ACHN (cell line): ENCODE data around the gene TMEM212.
"Not testable (repeated sequence)": the region's sequence is repeated elsewhere in the genome, so short reads cannot be mapped to it uniquely, and the experiment has no call there.

Source experiments
- DNase-seq: peaks from one replicate; pipeline ENCODE4 v3.0.0-alpha.2; 2015
- in situ Hi-C: cut with HindIII; loops from 2 replicates; pipeline ENCODE4 v1.10.0; 2017; ENCODE audit warnings: low sequenced_read_pairs, low pct_ligation_motif_present, low pct_unique_long_range_greater_than_20kb

The TMEM212 gene

DNA sequence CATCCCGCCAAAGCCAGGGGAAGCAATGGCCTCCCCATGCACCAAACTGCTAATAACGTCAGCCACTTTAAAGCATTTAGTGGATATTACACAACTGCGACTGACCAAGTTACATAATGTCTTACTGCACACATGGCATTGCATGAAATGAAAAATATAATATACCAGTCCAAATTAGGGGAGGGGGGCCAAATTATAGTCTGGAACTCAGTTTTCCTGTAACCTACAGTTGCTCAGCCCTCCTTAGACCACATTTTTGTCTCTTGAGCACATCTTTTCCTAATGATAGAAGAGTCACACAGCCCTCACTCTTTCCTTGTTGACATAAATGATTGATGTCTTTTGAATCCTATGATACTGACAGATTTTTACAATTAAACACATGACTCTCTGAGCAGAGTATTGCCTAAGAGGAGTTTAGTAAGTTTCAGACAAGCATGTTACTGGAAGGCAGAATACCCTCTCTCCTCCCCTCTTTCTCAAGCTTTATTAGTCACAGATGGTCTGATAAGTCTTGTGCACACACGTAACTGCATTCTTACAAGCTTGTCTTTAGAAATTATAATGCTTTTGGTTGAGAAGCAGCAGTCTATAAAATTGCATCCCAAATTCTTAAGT, 31.7 kb upstream of the TMEM212 start:
- DNase-seq: peak; percentile 16
- in situ Hi-C loops: no loop called here

DNA sequence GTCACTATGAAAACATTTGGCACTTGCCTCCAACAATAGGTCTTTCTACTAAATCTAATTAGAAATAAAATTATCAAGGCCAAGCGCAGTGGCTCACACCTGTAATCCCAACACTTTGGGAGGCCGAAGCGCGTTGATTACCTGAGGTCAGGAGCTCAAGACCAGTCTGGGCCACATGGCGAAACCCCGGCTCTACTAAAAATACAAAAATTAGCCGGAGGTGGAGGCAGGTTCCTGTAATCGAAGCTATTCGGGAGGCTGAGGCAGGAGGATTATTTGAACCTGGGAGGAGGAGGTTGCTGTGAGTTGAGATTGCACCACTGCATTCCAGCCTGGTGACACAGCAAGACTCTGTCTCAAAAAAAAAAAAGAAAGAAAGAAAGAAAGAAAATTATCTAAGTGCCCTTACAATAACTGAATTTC, 31.2 kb upstream of the TMEM212 start:
- peak; percentile 33 for DNase-seq
- in situ Hi-C loops: no loop called here

DNA sequence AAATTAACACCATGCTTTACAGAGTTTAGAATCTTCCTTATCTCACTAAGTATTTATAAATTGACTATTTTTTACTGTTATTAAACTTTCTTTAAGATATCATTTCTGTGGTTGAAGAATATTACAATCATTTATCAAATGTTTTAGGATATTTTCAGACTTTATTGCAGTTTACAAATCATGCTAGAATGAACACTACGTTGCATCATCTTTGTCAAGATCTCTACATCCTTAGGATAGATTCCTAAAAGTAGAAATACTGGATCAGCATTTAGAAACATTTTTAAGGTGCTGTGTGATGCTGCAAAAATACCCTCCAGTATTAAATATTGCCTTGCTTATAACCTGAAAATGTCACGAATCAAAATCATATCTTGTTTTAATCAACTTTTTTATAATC, 30.3 kb upstream of the TMEM212 start:
- in situ Hi-C loops: no loop called here
- DNase-seq: no peak

DNA sequence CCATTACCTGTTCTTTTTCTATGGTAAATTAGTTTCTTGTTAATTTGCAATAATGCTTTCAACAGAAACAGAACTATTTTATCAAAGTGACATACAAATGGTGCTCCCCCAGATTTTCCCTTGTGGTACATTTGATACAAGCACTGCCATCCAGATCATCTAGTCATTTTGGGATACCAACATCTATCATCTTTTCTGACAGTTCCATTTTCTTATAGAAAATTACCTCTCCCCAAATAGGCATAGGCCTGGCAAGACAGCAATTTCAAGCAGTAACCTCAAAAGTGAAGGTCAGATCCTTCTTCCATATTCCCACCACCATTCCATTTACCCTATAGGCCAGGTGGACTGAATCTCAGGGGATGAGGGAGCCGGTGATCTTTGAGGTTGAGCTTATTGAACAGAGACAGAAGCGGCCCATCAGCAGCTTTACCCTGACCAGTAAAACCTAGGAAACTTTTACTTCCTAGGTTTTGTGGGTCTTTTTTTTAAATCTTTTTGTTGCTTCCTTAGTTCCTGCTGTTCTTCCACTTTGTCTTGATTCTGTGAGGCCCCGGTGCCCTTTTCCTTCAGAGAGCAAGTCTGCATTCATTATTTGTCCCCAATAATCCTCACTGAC, 29.8 kb upstream of the TMEM212 start:
- in situ Hi-C loops: no loop called here
- no peak for DNase-seq

DNA sequence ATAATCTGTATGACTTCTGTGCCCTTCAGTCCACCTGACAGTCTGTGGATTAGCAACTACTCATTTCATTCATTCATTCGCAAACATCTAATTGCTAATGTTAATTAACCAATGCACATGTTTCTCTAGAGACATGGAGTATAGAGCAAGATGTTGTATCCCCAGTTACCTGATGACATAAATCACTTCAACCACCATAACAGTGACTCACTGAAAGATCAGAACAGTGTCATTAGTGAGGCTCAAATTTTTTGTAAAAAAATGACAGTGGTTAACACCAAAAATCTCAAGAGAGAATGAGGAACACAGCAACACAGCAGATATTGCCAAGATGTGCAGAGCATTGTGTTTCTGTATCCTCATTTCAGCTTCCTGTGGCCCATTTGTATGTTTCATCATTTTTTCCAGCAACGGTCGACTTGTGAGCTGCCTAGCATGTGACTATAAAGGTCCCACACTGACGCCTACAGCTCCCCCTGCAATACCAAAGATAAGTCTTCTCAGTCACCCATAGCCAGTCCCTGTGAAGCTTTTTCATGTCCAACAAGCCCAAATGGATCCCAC, 29.2 kb upstream of the TMEM212 start:
- DNase-seq: no peak
- in situ Hi-C loops: no loop called here

DNA sequence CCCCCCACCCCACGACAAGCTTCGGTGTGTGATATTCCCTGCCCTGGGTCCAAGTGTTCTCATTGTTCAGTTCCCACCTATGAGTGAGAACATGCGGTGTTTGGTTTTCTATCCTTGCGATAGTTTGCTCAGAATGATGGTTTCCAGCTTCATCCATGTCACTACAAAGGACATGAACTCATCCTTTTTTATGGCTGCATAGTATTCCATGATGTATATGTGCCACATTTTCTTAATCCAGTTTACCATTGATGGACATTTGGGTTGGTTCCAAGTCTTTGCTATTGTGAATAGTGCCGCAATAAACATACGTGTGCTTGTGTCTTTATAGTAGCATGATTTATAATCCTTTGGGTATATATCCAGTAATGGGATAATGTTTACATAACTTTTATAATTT, 28.5 kb upstream of the TMEM212 start:
- DNase-seq, in situ Hi-C loops: not testable (repeated sequence)

DNA sequence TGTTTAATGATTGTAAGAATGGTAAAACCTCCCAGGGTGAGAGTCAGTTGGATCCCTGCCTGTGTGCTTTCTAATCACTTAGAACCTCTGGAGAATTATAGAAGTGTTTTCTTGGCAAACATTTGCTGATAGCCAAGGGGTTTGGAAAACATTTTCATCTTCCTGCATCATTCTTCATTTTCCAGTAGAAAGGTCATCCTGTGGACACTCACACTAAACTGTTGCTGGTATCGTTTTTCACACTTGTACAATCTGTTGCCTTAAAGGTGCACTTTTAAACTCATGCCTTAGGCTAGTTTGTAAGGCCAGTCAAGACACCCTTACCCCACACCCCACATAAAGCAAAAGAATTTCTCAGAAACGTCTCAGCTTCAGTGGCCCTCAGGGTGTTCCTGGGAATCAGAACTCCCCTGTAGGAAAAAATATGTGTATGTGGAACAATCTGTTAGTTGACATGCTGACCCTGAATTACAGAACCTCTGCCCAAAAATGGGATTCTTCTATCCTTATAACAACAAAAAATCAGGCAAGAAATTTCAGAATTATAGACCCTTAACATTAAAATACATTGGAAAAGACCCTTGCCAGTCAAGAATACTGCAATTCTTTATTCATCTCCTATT, 27.1 kb upstream of the TMEM212 start:
- no peak for DNase-seq
- in situ Hi-C loops: no loop called here

DNA sequence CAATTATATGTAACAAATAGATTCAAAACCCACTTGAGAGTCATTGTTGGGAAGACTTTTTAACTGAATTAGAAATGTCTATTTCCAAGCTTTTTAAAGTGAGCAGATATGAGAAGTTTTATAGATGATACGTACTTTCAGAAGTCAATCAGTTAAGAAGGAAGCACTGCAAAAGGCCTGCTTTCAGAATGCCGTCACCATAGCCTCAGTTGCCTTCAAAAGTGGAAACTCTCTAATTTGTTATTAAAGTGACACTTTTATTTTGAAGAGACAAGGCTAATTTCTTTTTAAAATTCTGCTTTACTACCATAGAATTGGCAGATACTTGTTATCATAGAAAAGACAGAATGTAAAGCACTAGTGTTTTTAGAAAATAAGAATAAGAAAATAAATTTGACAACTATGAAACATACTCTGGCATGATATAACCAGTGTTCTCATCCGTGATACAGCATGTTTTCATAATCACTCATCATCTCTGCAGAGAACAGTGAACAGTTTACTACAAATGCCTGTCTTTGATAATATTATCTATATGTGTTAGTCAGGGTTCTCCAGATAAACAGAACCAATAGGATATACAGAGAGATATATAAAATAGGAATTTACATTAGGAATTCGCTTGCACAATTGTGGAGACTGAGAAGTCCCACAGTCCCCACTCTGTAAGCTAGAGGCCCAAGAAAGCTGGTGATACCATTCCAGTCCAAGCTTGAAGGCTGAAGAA, 25.9 kb upstream of the TMEM212 start:
- in situ Hi-C loops: no loop called here

DNA sequence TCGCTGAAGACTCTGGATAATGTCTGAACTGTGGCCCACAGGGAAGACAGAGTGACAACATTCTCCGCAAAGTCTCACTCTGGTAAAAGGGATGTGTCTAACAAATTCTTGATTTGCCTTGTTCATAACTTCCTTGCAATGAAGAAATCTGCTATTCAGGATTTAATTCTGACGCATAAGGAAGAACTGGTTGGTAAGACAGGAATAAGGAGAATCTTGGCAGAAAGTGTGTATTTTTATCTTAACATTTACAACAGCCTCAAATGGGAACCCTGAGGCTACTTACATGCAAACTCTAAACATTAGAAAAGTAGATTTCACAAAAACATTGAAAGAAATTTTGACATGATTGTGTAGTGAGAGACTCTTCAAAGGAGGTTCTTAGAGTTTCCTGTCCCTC, 22.1 kb upstream of the TMEM212 start:
- DNase-seq: no peak
- in situ Hi-C loops: no loop called here

More for the DNA sequence above, 25.9 kb upstream of the TMEM212 start:
- no peak for DNase-seq

DNA sequence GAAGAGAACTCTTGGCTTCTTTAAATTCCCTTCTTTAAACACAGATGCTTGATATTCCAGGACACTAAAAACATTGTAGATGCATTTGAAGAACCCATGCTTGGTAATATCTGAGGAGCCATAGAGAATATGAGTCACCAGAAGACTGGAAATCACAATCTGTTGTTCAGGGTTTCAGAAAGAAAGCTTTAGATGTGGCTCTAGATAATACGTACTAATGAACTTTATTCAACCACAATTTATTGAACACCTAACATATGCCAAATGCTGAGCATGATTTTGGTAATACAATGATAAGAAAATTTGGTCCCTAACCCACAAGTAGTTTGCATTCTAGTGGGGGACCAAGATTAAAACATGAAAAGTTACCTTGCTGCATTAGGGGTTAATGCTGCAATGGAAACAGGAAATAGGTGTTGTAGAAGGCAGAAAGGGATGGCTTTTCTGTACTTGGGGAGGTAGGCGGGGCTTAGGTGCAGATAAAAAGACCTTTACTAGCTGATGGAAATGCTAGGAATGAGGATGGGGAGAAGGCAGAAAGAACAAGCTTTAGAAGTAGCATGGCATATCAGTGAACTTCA, 21.3 kb upstream of the TMEM212 start:
- no peak for DNase-seq
- in situ Hi-C loops: no loop called here

DNA sequence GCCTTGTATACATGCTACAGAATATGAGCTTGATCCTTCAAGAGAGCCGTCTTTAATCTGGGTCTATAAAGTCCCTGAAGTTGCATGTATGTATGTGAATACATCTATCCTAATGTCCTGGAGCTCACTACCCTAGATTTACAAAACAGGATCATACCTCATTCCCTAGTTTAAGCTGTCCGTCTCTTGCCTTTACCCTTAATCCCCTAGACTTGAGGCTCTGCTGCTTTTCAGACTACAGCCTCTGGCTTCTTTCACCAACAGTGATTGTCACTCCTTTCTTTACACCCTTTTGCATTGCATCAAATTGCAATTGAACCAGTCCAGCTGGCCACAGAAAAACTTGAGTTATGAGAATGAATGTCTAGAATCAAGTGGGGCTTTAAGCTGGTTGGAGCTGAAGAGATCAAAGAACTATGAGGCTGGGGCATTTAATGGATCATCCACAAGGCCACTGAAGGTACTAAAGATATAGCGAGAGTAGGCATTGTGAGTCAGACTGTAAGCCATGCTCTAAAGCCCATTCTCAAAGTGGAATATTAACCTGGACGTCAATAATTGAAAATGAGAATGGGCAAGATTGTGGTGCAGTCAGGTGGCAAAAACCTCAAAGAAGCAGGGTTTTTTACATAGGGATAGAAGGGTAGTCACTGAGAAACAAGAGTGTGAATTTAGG, 20.6 kb upstream of the TMEM212 start:
- in situ Hi-C loops: no loop called here
- DNase-seq: peak; percentile 88

DNA sequence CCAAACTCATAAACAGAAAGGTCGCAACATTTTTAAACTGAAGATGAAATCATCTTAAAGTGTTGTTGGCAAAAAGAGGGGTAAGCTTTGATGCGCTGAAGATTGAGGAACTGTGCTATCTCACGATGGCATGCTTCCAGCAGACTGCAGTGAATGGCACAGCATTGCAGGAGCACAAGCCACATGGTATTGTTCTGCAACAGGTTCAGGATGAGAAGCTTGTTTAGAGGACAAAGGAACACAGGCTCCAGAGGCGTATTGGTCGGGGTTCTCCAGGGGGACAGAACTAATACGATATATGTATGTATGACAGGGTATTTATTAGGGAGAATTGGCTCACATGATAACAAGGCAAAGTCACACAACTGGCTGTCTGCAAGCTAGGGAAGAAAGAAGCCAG, 19.0 kb upstream of the TMEM212 start:
- DNase-seq: no peak
- in situ Hi-C loops: no loop called here

DNA sequence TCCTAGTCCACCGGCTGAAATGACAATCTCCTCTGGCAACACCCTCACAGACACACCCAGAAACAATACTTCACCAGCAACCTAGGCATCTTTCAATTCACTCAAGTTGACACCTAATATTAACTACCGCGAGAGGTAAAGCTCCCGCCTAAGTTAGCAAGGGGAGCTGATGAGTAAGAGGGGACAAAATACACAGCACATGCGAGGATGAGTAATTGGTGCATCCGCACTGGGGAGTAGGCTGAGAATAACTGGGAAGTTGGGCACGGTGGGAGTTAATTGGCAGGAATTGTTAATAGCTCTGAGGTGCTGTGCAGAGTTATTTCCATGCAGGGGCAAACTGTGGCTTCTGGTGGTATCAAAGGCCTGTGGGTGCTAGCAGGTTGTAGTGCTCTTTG, 18.3 kb upstream of the TMEM212 start:
- peak; percentile 49 for DNase-seq
- in situ Hi-C loops: no loop called here

DNA sequence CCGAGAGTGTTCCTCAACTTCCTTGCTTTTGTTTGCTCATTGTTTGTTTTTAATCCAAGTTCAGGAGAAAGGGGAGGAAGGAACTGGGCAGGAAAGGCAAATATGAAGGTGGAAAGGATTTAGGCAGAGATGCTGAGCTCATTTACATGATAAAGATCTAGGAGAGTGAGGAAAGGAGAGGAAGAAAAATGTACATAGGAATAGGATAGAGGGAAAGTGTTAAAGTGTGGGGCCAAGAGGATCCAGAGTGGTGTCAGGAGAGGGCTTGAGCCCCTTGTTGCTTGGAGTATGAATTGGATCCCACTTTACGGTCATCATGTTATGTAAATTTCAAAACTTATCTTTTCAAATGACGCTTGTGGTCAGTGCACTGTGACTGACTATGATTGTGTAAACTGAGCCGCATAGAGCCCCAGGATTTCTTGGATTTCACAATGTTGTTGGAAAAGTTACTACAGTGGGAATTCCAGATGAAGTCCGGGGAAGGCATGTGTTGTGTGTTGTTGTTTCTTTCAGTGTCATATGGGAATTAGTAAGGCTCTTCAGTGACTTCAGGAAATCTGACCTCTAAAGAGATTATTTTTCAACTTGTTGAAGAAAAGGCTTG, 17.8 kb upstream of the TMEM212 start:
- in situ Hi-C loops: no loop called here
- DNase-seq: no peak

DNA sequence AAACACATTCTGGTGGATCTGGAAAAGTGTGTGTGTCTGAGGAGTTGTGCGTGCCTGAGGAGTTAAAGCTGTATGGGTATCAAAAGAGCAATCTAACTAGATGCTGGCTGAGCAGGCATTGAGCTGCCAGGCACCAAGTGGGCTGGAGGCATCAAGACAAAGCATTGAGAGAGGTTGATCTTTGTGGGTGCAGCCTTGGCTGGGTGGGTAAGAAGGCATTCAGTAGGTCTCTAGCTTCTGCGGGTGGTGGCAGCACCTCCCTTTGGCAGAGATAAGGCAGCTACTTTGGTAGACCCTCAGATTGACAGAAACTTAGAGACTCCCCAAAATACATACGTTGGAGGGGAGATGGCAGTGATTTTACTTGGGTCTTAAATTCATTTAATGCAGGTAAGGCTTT, 15.8 kb upstream of the TMEM212 start:
- no peak for DNase-seq
- in situ Hi-C loops: no loop called here

DNA sequence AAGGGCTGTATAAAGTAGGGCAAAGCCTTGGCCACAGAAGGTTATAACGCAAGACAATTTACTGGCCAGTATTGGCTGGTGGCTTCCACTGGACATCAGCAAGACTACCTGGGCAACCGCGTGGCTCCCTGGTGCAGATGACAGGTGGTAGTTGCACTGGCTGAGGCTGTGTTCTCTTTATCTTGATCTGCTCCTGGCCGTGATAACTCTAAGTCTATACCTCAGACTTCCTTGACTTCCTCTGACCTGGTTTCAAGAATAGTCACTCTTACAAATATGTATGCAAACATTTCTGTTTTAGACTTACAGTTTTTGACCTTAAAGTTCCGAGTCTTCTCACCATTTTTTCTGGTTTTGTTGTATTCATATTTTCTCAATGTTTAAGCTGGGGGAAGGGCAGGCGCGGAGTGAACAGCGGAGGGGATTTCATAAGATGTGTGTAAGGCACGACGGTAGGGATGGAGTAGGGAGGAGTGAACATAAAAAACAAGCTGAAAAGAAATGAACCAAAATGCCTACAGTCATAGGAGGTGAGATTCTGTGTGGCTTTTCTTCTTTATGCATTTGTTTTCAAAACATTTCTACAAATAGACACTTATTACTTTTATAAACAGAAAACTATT, 15.2 kb upstream of the TMEM212 start:
- no peak for DNase-seq
- in situ Hi-C loops: no loop called here

DNA sequence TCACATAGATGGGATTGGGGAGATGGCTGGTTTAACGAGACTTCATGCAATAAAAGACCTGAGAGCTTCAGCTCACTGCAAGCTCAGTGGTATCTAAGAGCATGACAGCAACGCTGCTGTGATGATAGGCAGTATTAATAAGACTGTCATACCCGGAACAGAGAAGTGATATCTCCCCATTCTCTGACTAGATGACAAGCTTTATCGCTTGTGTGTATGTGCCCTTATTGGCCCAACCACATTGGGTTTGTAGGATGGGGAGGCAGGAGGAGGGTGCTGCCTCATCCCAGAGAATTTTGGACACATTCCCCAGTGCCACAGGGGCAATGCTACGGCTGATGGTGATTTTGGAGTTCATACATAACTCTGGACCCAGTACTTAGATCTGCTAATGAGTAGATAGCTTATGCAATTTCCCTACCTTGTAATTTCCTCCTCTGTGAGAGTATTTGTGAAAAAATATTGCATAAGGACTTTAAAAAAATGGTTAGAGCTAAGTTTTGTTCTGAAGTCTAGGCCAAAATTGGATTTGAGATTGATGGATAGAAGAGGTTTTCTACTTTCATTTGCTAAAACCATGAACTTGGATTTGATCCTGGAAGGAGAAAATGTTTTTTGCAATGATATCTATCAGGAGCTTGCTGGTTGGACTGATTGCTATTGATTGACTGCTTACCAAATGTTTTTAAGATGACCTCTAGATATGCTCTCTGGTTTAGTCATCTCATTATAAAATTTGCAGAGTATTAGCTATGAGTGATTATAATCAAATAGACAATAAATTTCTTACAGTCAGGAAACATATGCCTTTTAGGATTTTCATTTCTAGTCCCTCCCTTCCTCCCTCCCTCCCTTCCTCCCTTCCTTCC, 14.0 kb upstream of the TMEM212 start:
- in situ Hi-C loops: no loop called here
- no peak for DNase-seq
